GM19239 (cell line): Measurements from ENCODE around the gene RPL22.

Experiments
- DNase-seq: peaks from one replicate; pipeline ENCODE4 v3.0.0; 2011; ENCODE audit warnings: low spot score; ENCODE audit not compliant: insufficient read length
- FAIRE-seq: peaks from 2 replicates; lab custom pipeline; 2011; peaks lifted over from hg19 to GRCh38; lab: Jason Lieb, UNC

RPL22 gene

DNA sequence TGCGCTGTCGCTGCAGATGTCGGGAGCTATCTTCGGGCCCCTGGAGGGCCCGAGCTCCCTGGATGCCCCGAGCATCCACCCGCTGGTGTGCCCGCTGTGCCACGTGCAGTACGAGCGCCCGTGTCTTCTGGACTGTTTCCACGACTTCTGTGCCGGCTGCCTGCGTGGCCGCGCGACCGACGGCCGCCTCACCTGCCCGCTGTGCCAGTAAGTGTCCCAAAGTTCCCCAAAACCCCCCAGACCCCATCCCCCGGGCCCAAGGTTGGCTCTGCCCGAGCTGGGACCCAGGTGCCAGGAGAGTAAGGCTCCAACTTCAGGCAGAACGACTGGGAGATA lies 7.1 kb upstream of the RPL22 start:
- no peak for DNase-seq
- no peak for FAIRE-seq

DNA sequence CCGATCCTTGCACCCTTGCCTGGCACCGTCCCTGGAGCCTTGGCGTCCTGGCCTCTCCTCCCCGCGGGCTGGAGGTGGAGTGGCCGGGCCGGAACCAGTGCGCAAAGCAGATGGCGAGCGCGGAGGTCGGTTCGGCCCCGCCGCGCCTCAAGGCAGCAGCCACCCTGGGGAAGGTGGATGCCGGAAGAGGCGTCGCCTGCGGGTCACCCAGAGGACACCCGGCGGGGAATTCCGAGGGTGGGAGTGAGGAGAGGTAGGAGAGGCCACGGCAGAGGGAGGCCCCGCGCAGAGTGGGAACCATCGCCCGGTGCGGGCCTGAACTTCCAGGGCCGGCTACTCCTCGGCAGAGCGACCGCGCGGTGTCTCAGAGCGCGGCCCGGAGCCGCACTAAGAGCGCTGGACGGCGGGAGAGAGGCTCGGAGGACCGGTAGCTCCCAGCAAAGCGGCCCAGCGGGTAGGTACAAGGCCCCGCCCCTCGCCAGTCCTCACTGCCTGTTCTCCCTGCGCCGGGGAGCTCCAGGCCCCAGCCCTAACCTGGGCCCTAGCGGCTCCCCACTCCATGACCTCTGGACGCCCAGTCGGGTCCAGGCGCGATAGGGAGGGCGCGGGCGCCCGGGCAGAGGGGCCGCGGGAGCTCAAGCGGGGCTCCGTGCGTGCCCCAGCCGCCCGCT lies 6.6 kb upstream of the RPL22 start, which contains the start of gene RNF207:
Gene RNF207 (plus strand): TSS at position 271 of the 671 bp plus-strand sequence. CDS start 417 bp downstream, outside the sequence.
- peak; percentile 84 for FAIRE-seq

DNA sequence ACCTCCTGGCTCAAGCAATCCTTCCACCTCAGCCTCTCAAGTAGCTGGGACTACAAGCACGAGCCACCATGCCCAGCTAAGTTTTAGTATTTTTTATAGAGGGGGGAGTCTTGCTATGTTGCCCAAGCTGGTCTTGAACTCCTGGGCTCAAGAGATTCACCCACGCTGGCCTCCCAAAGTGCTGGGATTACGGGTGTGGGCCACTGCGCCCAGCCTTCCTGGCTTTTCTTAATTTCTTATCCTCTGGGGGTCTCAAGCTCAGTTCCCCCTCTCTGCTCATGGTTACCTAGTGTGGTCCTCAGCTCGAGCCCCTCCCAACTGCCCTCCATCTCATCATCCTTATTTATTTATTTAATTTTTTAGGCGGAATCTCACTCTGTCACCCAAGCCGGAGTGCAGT lies 2.9 kb upstream of the RPL22 start:
- DNase-seq (no peak), FAIRE-seq (no peak)

More for the DNA sequence above, 6.6 kb upstream of the RPL22 start, which contains the start of gene RNF207:
- peak; percentile 69 for DNase-seq

DNA sequence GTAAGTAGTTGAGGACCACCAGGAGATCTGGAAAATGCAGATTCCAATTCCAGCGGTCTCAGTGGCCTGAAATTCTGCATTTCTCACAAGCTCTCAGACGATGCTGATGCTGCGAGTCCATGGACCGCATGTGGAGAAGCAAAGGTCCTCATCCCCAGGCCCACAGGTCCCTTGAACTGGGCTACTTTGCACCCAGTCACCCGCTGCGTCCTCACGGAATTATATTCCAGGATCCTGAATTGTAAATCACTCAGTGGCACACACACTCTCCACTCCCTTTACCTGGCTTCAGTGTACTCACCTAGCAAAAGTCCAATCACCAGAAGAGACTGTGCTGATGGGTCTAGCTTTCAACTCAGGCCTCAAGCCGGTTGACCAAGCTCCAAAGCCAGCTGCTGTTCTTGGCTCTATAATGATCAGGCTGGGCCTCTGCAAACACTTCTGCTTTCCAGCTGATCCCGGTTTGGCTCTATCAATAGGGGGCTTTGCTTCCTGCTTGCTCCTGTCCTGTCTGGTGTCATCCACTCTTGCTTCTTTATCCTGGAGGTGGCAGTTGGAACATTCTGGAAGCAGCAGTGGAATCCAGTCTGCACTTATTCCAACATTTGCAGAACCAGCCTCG lies 904 bp upstream of the RPL22 start:
- no peak for DNase-seq
- no peak for FAIRE-seq

DNA sequence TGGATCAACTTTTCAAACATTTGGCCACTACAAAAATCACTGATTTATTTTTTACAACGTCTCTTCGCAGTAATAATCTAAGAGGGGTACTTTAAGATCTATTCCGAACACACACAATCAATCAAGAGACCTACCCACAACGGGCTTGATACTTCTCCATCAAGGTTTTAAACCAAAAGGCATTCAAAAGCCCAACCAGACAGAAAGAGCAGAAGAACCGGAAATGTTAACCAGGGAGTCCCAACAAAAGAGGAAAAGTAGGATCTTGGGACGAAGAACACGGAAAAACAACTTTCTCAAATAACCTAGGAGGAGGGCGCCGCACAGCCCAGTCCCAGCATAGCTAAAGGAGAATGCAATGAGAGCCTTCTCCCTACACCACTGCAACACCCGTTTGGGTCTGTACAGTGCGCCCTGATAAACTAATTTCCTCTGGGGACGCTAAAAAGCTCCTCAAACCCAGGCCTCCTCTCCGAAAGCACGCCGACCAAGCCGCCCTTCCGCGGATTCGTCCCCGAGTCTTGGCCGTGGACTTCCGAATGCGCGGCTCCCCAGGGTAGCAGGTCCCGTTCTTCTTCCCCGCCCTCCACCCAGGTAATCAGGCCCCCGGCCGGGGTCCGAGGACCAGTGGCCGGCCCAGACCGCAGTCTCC lies 623 bp downstream of the RPL22 start:
- FAIRE-seq: no peak
- no peak for DNase-seq

DNA sequence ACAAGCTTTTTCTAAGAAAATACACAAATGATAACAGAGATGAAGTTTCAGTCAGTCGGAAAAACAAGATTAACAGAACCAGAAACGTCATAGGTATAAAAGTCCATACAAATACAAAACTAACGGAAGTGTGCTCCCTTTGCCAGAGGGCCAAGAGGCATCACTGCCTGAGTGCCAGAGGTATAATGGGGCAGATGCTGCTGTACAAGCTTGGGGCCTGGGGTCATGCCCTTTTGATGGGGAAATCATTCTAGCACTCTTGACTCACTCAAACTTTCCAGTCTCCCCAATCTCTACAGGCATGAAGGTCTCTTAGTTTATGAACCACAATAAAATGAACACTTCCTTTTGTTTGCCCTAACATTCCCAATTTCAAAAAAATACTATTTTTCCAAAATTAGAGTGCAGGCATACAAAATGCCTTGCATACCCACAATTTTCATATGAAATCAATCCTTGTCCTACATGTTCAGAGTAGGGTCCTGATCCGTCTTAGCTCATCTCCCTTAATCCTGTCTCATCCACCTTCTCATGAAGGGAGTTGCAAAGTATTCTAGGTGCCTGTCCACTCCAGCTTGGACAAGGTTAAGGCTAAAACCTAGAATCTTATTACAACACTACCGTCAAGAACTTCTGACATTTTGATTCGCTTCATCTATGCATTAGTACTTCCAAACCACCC lies 1.5 kb downstream of the RPL22 start:
- no peak for DNase-seq
- no peak for FAIRE-seq

DNA sequence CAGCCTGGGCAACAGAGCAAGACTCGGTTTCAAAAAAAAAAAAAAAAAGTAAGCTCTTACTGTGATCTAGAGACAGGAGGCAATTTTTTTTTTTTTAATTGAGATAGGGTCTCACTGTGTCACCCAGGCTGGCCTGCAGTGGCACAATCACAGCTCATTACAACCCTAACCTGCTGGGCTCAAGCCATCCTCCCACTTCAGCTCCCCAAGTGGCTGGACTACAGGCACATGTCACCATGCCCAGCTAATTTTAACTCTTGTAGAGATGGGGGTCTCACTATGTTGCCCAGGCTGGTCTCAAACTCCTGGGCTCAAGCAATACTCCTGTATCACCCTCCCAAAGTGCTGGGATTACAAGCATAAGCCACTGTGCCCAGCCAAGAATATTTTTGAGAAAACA lies 7.4 kb downstream of the RPL22 start:
- FAIRE-seq (no peak), DNase-seq (no peak)

DNA sequence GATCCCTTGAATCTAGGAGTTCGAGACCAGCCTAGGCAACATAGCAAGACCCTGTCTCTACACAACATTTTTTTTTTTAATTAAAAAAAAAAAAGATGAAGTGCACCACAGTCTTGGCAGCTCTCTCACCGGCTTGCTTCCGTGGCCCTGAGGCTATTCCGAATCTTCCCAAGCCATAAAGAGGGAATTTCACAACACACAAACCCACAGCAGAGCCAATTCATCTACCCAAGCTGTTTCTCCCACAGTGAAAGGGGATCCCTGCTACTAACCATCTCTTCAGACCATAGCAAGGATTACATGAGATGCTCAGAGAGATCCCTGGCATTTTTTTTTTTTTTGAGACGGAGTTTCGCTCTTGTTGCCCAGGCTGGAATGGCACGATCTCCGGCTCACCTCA lies 10.9 kb downstream of the RPL22 start:
- DNase-seq: no peak
- FAIRE-seq: no peak

DNA sequence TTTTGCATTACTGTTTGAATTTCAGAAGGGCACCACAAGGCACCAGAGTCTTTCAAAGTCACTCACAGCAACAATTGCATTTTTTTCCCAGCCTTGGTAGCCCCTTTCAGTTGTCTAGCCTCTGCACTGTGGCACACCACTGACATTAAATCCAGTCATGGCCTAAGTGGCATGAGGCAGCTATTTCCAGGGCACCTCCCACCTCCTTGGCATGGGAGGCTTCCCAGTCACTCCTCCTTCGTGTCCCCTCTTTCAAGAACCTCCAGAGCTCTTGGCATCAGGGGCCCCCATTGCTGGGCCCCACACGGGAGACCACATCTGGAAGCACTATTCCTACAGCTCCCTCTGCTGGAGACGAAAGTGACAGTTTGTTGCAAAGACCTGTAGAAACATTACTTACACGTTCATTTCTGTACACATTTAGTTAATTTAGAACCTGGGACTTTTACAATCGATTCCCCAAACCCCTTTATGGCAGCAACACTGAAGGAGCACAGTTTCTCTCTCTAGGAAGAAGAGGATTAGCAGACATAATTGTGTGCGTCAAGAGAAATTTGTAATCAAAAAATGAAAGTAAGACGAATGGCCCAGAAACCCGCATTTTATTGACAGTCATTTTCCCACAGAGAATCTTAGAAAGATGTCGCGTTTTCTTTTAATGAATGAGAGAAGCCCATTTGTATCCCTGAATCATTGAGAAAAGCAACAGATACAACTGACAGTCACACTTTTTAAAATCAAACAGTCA lies 13.6 kb downstream of the RPL22 start:
- no peak for FAIRE-seq
- DNase-seq: no peak

DNA sequence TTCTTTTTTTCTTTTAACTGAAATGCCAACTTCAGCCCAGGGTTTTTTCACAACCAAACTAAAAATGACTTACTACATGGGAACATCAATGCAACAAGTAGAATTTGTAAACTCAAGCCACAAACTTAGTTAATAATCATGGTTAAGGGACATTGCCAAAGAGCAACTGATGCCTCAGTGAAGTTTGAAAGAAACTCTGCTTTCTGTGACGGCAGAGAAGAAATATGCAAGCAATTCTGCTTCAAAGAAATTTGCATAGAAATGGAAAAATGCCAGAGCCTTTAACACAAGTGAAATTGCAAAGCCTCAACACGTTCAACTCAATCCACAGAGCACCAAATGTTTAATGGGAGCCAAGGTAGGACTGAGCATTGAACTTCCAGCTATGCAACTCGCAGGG lies 14.2 kb downstream of the RPL22 start:
- DNase-seq (no peak), FAIRE-seq (no peak)

DNA sequence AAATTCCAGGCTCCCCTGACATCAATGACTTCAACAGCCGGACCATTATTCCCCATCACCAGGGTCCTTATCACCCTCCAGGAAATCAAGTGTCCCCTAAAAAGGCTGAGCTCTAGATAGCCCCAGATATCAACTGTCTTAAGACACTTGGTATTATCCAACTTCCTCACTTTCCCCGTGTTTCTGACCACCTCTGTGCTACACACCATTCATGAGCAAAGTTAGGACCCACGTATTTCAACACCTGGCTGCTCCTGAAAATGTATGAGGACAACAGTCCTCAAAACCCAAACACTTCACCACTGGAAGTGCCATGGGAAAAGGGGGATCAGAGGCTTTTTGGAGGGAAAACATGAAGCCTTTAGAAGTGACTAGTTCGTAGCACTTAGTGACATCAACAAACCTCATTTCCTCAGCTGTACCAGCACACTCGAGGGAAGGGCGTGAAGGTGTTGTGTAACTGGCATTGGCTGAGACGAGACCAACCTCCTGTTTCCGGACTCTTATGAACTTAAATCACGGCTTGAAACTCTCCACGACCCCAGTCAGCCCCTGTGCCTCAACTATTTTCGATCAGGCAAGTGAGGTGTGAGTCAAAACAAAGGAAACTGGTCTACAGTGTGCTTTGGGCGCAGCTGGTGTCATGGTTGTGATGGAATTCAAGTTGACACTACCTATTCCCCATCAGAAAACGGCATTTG lies 15.2 kb downstream of the RPL22 start:
- no peak for FAIRE-seq
- DNase-seq: no peak

DNA sequence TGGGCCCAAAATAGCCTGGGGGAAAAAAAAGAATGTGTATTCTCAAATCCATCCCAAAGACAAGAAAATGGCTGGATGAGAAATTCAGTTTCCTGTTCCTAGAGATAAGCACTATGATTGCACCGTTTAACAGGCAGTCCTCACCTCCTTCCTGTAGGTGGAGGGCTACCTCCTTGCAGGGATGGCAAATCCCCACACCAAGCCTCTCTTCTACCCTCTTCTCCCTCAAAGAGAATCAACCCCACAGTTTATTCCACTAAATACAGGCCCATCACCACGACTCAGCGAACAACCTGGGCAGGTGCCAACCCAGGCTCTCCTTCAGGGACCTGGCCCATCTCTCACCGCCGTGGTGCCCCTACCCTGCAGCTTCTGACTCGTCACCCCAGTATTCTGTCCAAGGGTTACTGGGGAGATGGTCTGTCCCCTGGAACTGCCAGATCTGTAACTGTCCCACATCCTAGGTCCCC lies 15.8 kb downstream of the RPL22 start:
- FAIRE-seq (no peak), DNase-seq (peak; percentile 5)

DNA sequence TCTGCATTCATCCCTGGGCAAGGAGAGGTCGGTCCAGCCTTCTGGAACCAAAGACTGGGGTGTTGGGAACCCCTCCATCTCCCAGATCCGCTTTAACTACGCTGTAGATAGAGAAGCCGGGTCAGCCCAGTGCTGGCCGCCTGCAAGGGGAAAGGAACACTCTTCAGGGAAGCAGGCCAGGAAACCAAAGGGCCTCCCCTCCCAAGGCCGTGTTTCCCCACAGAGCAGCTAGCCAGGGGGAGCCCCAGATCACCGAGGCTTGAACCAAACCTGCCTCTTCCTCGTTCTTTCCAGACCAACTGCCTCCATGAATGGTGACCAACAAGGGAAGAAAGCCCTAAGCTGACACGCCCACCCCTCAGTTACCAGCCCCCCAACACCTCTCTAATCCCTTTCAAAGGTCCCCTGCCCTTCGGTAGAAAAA lies 18.0 kb downstream of the RPL22 start:
- DNase-seq (peak; percentile 20), FAIRE-seq (no peak)

DNA sequence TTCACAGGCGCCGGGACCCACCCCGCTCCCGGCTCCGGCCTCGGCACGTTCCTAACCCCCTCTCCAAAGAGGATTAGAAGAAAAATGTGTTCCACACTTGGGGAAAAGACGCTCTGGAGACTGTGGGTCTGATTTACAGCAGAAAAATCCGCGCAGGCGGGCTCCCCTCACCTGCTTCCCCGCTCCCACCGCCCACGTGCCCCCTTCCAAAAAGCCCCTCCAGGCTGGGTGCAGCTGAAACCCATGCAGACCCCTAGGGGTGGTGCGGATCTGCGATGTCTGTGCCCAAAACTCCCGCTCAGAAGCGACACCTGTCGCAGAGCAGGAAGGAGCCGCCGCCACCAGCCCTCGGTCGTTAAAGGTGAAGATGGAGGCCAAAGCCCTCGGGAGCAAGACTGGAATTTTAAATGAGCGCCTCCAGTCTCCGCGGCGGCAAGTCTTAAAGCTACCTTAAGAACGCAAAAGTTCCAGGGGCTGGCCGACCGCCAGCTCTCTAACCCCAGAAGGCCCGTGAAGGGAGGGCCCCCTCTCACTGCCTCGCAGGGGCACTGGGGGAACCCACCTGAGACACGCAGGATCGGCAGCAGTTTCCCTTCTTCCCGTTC lies 18.6 kb downstream of the RPL22 start:
- no peak for FAIRE-seq
- DNase-seq: peak; percentile 28

DNA sequence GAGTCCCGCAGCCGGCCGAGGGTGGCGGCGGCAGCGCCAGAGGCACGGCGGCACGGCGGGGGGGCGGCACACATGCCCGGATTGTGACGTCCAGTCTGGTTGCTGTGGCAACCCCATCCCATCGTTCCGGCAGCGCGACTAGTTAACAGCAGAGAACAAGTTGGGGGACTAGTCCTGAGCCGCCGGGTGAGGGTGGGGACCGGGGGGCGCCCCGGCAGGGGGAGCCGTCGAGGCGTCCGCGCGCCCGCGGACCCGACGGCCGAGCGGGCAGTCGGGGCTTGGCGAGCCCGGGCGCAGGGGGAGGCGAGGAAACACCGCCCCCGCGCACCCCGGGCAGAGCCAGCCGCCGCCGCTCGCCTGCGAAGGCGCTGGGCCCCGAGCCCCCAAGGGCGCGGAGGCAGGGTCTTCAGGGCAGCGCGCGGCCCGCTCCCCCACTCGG lies 19.1 kb downstream of the RPL22 start, which contains the start of gene CHD5:
Gene CHD5 (minus strand): TSS at position 54 of the 439 bp plus-strand sequence. CDS start 298 bp downstream, outside the sequence.
- FAIRE-seq (no peak), DNase-seq (peak; percentile 28)

DNA sequence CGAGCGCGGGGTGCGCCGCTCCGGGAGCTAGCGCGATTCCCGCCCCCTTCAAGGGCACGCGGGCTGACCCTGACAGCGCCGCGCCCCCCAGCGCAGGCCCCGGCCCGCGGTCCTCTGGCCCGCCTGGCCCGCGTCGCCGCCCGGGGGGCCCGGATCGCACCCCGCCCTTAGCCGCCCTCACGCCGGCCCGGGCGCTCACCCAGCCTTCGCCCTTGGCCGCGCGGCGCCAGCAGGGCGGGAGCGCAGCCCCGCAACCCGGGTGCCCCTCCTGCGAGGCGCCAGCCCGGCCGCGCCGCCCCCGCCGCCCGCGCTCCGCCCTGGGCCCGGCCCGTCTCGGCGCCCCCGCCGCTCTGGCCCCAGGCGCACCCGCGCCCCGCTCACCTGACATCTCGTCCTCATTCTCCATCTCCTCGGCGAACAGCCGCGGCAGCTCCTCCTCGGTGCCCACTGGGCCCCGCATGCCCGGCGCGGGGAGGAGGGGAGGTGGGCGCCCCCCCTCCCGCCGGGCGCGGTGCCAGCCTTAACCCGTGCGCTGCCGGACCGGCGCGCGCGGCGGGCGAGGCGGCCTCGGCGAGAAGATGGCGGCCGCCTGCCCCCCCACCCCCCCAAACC lies 19.7 kb downstream of the RPL22 start:
- FAIRE-seq (no peak), DNase-seq (no peak)

DNA sequence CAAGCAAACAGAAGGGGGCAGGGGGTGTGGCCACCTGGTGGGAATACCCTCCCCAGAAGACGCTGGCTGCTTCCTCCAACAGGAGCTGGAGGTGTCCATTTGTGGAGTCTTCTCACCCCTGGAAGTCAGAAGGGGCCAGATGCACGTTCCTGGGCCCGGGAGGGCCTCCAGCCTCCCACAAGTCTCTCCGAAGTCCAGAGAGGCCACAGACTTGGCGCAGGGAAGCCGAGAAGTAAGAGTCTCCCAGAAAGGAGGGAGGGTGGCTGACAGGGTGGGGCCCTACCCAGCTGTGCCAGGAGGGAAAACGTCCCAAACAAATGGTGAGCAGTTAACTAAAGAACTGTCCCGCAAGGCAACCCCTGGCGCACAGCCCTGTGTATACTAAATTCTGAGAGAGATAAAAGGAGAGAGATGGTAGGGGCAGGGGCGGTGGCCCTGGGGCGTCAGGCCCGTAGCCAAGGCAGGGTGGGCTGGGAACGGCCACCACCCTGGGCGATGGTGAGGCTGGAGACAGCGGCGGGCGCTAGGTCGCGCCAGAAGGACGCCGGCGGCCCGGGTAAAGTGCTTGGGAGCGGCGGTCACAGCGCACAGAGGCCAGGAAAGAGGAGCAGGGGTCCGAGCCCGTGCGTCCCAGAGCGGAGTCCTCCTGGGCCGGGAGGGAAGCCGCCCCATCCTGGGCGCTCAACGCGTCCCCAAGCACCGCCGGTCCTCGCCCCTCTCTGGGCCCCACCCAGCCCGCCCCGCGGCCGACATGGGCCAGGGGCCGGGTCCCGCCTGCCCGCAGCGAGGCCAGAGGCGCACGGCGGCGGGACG lies 20.4 kb downstream of the RPL22 start:
- DNase-seq (no peak), FAIRE-seq (no peak)
